Activated CD8-positive, alpha-beta memory T cell treated with anti-CD3 and anti-CD28 coated beads, Interleukin-2, amount 50 U/mL, for 24 hours (primary cell): Measurements from ENCODE around the gene SPATA31D3.
"Not testable (repeated sequence)": the region's sequence is repeated elsewhere in the genome, so short reads cannot be mapped to it uniquely, and the experiment has no call there.

Experiments used
- DNase-seq: peaks from one replicate; pipeline ENCODE4 v3.0.0-alpha.2; 2020; ENCODE audit errors: extremely low read depth

Gene SPATA31D3

DNA sequence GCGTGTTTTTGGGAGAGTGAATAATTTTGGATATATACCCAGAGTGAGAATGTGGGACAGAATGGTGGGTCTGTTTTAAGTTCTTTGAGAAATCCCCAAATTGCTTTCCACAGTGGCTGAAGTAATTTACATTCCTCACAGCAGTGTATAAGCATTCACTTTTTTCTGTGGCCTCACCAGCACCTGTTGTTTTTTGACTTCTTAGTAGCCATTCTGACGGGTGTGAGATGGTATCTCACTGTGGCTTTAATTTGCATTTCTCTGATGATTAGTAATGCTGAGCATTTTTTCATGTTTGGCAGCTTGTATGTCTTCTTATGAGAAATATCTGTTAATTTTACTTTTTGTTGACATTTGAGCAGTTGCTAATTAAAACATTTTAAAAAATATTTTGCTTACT lies 35.9 kb downstream of the SPATA31D3 start:
- no peak for DNase-seq

DNA sequence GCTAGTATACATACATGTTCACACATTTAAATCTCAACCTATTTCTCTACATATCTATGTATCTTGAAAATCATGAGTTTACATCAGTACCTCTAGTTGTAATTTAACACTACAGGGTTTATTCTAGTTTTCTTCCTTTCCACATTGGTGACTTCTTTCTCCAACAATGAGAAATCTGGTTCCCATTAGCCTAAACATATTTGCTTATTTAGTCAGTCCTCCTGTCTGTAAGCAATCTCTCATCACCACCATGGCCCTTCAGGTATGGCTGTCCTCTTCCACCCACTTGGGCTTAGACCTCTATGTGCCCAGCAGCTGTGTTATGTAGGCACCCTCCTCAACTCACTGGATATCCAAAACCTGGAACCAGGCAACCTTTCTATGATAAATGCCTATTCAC lies 37.3 kb downstream of the SPATA31D3 start:
- DNase-seq, result no peak

DNA sequence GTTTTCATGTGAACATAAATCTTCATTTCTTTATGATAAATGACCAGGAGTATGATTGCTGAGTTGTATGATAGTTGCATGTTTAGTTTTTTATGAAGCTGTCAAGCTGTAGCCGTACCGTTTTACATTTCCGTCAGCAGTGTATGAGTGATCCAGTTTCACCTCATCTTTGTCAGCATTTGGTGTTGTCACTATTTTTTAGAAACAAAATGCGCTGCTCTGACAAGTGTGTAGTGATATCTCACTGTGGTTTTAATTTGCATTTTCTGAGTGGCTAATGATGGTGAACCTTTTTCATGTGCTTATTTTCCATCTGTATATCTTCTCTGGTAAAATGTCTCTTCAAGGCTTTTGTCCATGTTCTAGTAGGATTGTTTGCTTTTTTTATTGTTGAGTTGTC lies 38.6 kb downstream of the SPATA31D3 start:
- DNase-seq, result no peak

DNA sequence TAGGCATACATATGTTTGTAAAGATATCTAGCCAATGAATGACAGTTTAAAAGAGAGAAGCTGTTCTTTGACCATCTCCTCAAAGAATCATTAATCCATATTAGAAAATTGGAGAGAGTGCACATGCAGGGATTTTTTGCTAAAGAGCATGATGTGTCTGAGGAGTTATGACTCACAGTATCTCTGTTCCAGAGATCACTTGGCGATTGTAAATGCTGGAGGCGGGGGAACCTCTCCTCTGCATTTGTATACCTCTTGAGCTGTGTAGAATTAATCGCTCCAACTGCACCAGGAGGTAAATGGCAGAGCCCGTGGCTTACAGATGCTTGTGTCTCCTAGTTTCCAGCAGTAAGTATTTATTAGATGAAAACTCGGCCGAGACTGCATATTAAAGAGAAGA lies 41.6 kb downstream of the SPATA31D3 start:
- no peak for DNase-seq

DNA sequence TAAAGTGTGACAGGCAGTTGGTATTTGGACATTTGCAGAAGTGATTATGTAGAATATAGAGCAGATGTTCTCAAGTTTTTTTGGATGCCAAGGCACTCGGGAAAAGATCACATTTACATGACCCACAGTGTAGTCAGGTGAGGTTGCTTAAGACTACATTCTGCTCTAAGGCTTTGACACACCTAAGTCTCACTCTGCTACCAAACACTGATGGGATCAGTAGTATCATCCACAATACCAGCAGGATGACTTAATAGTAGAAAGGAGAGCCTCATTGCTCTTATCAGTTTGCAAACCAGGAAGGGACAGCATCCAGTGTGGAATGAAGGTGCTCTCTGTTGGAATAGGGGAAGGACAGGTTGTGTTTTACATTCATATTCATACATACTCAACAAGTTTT lies 42.8 kb downstream of the SPATA31D3 start:
- DNase-seq, result no peak

DNA sequence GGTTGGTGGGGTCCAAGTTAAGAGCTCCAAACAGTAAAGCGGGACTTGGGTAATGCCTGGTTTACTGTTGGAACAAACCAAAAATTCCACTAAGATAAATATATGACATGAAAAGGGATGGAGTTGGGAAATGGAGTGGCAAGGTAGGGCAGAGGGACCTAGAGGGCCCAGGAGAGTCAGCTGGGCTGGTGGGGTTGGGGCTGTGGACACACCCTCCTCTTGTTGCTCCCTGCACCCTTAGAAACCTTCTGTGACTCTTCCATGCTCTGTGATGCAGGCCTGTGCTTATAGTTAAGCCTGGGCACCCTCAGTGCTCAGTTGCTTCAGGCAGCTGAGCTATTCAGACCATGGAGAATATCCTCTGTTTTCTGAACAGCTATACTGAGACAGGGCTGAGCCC lies 45.2 kb downstream of the SPATA31D3 start, which contains the start of gene SPATA31D1:
SPATA31D1 (plus strand) TSS at position 301 of the 400 bp plus-strand sequence; CDS start at position 348, 47 bp downstream.
- not testable (repeated sequence) for DNase-seq

DNA sequence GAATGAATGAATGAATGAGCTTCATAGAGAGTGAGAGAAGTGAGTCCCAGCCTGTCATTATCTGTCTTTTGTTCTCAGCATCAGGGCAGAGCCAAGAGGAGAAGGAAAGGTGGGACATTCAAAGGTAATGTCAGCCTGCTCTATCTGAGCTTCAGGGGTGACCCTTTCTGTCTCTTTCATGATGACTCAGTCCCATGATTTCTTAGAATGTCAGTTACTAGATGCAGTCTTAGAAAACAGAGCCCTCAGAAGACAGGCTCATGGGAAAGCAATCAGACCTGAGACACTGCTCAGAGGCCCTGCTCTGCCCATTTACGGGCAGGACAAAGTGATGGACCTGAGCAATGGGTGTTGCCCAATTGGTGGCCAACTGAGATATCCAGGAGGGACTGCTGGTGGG lies 46.4 kb downstream of the SPATA31D3 start:
- DNase-seq, result no peak

DNA sequence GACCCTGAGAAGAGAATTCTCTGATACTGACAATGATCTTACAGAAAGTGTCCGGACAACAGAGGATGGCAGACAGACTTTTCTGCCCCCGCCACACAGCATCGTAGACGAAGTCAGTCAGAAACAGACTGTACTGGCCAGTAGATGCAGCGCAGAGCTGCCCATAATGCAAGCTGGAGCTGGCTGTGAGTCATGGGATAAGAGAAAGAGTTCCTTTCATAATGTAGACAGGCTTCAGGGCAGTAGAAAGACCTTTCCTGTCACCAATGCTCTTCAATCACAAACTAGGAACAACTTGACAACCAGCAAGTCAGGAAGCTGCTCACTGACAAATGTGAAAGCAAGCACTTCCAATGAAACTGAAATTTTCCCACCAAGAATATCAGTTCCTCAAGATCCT lies 50.4 kb downstream of the SPATA31D3 start:
- DNase-seq, result no peak
